ENCODE measurements around the gene TLR6.

Gene TLR6

GRCh38 chr4:38856524-38857337, at the start of gene TLR6:
TLR6 (minus strand) TSS chr4:38856817; CDS start chr4:38829473, 27,344 bp downstream.
- TF ChIP-seq CTCF (IDR thresholded peaks at IDR 0.05; ENCODE audit: control insufficient read depth, extremely low read depth, insufficient read depth) = peak; percentile 70
- peak; percentile 28 for DNase-seq (ENCODE audit: low read depth)
- H3K4me3 ChIP-seq (ENCODE audit: low read depth, low read length) = no peak within 1 kb of the TSS

GRCh38 chr4:38905652-38906385, 49.2 kb upstream of the TLR6 start:
- H3K4me3 ChIP-seq (ENCODE audit: low read depth, low read length) = no peak overlapping the region
- DNase-seq (ENCODE audit: low read depth) = no peak
- no peak for TF ChIP-seq CTCF (IDR thresholded peaks at IDR 0.05; ENCODE audit: control insufficient read depth, extremely low read depth, insufficient read depth)

- no peak overlapping the region for H3K4me3 ChIP-seq (ENCODE audit: low read depth, low read length)
- no peak for DNase-seq (ENCODE audit: low read depth)
- TF ChIP-seq CTCF (IDR thresholded peaks at IDR 0.05; ENCODE audit: control insufficient read depth, extremely low read depth, insufficient read depth) = no peak
Measured at GRCh38 chr4:38904682-38905081, 48.1 kb upstream of the TLR6 start.

- DNase-seq (ENCODE audit: low read depth) = no peak
- no peak overlapping the region for H3K4me3 ChIP-seq (ENCODE audit: low read depth, low read length)
Measured at GRCh38 chr4:38904090-38904666, 47.6 kb upstream of the TLR6 start.

GRCh38 chr4:38902695-38903094, 46.1 kb upstream of the TLR6 start:
- DNase-seq (ENCODE audit: low read depth) = no peak

More at GRCh38 chr4:38904090-38904666, 47.6 kb upstream of the TLR6 start:
- TF ChIP-seq CTCF (IDR thresholded peaks at IDR 0.05; ENCODE audit: control insufficient read depth, extremely low read depth, insufficient read depth) = no peak

GRCh38 chr4:38902221-38902620, 45.6 kb upstream of the TLR6 start:
- TF ChIP-seq CTCF (IDR thresholded peaks at IDR 0.05; ENCODE audit: control insufficient read depth, extremely low read depth, insufficient read depth) = no peak
- no peak overlapping the region for H3K4me3 ChIP-seq (ENCODE audit: low read depth, low read length)
- DNase-seq (ENCODE audit: low read depth) = no peak

More at GRCh38 chr4:38902695-38903094, 46.1 kb upstream of the TLR6 start:
- H3K4me3 ChIP-seq (ENCODE audit: low read depth, low read length) = no peak overlapping the region
- TF ChIP-seq CTCF (IDR thresholded peaks at IDR 0.05; ENCODE audit: control insufficient read depth, extremely low read depth, insufficient read depth) = peak; percentile 42

All from LNCaP clone FGC (cell line).